NCI-H1105 treated with DMSO at 0.1 percent for 48 hours (cell line): ENCODE data around the gene ISX.

ENCODE experiments used
- DNase-seq: peaks from one replicate; lab custom pipeline; 2025; lab: John Stamatoyannopoulos, UW

Gene ISX

DNA sequence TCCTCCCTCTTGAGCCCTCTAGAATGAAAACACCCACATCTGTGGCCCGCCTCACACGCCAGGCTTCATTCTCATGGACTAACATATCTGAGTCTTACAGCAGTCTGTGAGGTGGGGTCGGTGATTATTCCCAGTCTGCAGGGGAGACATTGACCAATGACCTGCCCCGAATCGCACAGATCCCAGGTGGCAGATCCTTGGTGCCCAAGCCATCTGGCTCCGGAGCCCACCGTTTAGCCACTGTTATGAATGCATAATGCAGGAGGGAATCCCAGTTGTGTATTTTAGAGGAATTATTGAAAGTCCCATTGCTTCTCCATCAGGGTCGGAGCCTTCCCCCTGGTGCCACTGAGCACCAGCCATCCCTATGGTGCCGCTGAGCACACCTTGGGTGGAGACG lies 47.4 kb downstream of the ISX start:
- DNase-seq: no peak

DNA sequence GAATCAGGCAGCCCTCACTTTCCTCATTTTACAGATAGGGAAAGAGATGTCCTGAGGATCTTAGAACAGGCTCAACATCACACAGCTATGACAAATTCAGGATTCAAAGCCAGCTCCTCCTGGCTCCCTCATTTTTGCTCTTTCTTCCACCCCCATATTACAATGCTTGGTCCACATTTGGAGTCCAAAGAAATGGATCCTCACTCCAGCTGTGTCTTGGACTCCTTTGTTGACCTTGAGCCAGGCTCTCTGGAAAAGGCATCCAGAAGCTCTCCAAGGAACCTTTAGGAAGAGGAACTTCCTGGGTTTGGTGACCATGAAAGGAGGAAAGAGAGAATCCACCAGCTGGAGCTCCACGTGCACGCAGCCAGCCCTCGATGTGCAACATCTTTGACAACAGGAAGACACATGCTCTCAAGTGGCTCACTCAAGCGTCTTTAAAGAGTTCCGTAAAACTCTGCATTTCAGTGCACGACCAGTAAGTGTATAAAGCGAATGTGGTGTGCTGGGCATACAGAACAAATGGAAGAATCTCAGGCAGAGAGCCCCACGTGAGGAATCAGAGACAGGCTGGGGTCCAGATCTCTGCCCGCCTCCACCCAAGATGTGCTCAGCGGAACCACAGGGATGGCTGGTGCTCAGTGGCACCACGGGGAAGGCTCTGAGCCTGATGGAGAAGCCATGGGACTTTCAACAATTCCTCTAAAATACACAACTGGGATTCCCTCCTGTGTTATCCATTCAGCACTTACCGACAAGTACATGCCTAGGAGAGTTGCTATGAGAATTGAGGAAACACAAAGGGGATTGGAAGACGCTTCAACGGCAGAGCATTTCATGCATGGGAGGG lies 48.4 kb downstream of the ISX start:
- no peak for DNase-seq

DNA sequence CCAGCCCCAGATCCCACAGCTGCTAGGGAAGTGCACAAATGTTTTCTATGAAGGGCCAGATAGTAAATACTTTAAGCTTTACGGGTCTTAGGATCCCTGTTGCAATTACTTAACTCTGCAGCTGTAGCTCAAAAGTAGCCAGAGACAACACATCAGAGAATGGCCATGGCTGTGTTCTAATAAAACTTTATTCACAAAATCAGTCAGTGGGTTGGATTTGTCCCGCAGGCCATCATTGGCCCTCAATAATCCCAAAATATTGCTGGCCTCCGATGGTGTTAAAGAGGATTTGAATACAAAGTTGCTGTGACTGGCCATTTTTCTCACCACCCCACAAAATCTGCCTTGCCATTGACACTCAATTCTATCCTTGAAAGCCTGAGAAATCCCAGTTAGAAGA lies 49.6 kb downstream of the ISX start:
- no peak for DNase-seq

DNA sequence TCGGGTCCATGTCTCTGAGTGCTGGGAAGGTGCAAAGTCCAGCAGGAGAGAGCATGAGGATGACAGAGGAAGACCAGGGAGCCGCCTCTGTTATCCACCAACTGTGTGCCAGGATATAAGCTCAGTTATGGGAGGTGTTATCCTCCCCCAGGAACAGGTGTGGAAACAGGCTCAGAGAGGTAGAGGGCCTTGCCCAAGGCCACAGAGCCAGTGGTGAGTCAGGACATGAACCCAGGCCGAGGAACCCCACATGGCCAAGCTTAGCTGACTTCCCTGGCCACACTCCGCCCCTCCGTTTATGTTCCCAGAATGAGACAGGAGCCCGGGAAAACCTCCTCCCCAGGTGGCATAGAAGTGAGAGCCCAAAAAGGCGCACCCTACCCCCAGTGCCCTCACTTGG lies 50.3 kb downstream of the ISX start:
- no peak for DNase-seq

DNA sequence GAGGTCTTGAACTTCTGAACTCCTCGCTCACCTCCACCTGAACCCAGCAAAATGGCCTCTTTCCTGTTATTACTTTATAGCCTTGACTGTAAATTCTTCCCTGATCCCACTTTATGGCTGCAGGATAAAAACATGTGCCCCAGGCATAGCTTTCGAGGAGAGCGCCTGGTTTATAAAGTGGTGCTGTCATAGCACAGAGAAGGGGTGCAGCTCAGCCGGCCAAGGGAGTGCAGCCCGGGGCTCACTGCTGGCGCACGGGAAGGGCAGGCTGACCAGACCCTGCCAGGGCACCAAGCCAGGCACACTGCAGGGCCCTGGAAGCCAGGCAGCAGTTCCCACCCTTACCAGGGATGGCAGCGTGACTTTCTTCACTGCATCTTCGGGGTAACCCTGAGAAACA lies 50.9 kb downstream of the ISX start:
- no peak for DNase-seq

DNA sequence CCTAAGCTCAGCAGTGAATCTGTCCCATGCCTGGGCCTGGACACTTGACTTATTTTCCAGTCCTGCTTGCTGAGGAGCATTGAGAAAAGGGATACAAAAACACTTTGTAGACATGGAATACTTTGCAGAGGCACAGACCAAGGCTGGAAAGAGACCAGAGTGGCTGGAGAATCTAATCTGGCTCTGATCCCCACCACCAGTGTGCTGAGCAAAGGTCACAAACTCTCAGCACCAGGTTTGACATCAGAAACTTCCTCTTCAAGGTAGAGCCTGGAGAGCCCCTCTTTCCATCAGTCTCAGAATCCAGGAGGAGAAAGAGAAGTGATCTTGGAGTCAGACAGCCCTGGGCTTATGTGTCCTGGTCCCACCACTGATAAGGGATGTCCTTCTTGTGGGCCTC lies 53.5 kb downstream of the ISX start:
- DNase-seq: no peak

DNA sequence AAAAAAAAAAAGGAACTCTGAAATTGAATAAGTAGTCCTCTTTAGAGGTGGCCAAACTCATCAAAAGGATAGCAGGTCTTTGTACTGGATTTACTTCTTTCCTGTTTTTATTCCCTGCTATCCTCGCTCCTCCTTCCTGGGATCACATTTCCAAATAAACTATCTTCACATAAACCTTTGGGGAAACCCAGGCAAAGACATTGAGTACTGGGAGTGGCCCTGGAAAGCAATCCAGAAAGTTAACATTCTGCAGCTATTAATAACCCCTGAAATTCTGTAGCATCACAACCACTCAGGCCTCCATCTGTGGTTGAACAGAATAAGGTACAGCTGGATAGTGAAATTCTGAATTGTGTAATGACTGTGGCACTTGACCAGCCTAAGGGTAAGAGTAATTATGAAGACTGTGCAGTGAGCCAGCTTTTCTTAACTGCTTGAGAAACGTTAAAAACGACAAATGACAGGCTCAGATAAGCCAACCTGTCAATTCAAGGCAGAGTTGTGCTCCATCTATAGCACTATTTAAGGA lies 58.8 kb downstream of the ISX start:
- no peak for DNase-seq

DNA sequence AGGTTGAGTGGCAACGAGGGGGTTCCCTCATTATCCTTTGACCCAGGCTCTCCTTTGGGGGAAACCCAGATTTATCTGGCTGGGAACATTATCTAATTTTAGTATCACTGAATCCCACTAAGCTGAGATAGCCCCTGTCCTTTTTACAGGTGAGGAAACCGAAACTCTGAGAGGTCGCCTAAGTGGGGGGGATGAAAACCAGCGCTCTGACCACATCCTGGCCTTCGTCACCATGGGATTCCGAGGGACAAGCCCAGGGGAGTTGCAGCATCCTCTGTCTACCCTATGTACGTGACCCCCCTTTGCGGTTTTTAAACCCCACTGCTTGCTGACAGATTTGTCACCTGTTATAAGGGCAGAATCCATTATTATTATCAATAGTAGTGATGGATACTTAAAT lies 61.0 kb downstream of the ISX start:
- no peak for DNase-seq

DNA sequence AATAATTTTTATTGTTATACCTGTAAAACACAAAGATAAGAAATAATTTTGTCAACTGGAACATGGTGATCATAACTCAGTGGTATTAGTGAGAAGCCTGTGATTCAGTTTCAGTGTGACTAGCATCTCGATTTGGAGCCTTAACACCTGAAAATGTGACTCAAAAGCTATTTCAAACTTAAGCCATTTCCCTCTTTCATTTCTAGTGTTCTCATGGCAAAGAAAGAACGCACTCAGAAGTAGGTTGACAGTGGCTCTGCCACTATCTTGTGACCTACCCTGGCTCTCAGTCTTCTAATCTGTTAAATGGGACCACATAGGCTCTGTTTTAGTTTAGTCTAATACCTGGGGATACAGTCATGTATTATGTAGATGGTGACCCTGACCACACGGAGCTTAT lies 62.7 kb downstream of the ISX start:
- DNase-seq: no peak

DNA sequence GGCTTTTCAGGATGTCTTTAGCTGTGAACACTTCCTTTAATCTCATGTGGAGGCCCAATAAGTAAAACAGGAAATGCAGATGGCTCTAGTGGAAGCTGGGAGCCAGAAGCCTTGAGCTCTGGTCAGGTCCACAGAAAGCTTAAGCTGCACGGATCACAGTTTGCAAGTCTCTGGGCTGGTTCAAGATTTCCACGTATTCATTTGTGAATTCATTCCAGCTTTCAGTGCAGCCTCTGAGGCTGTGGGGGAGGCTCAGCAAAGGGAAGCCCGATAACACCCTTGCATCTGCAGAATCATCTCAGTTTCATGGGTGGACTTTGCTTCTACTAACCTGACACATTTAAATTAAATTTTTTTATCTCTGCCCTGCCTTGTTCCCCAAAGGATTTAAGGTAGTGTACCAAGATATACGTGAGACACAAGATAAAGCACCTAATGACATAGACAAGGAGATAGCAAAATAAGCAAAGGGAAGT lies 65.6 kb downstream of the ISX start:
- DNase-seq: no peak

DNA sequence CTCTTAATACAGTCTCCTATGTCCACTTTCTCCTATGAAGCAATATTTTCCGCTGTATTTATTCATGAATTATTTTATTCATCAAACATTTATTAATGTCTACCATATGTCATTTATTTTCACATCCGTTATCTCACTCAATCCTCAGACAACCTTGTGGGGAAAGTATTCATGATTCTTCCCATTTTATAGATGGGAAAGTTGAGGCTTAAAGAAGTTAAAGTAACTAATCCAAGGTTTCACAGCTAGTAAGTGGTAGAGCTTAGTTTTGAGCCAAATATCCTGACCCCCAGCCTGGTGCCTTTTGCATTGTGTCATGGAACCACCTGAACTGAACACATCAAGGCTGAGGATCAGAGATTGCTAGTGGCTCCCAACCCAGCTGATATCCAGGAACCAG lies 66.6 kb downstream of the ISX start:
- no peak for DNase-seq

DNA sequence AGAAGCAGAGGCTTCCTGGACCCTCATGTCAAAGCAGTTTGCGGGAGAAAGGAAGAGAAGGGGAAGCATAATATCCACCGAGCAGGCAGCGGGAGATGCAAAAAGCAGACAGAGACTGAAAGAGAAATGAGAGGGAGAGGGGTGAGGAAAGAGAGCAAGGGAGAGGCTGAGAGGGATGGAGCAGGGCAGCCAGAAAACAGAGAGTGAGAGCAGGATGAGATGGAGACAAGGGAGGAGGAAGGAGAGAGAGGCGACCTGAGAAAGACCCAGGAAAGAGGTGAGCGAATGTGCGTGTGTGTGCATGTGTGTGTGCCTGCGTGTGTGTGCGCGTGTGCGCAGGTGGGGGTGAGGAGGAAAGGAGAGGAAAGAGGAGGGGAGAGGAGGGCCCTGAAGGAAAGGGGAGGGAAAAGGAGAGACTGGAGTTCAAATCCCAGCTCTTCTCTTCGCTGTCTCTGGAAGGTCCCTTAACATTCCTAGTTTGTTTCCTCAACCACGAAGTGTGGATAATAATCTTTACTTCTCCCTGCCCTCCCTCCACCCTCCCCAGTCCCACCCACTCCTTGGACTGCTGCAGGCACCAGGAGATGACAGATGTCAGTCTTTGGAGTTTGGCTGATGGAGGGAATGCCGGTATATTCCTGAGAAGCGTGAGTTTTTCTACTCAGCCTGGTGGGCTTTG lies 67.9 kb downstream of the ISX start:
- no peak for DNase-seq

DNA sequence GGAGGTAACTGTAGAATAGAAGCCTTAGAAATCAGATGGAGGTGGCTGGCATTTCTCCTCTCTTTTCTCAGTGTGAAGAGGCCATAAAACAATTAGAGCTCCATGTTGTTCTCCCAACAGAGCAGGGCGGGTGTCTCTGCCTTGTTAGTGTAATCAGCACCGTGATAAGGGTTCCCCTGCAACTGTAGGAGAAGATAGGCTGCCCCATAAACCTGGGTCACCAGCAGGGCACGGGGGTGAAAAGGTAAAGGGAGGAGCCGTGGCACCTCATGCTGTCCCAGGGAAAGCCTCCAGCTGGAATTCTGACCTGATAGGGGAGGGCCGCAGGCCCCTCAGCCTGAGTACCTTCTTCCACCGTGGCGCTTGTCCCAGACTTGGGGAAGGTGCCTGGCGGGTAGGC lies 68.7 kb downstream of the ISX start:
- no peak for DNase-seq

DNA sequence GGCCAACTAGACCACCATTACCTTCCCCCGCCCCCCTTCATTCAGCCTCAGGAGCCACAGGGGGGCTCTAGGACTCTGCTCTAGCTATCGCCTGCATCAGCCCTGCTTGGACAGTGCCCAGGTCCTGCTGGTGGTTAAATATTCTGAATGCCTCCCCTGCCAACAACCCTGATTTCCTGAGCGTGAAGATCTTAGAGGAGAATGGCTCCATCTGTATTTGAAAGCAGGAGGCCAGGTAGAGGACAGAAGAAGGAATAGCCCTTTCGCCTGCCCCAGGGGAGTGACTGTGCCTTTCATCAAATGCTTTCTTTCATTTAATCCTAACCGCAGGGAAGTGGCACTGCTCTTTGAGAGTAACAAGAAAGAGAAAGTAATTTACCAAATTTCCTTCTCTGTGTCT lies 69.2 kb downstream of the ISX start:
- no peak for DNase-seq
